Activated CD8-positive, alpha-beta memory T cell treated with anti-CD3 and anti-CD28 coated beads for 24 hours (primary cell): ENCODE data around the gene PROSER2.

Experiments
- DNase-seq: peaks from one replicate; pipeline ENCODE4 v3.0.0-alpha.2; 2020

The PROSER2 gene

GRCh38 chr10:11870900-11871400 lies 47.8 kb downstream of the PROSER2 start:
- DNase-seq: no peak

GRCh38 chr10:11871466-11871865 lies 48.3 kb downstream of the PROSER2 start:
- DNase-seq: no peak

- peak; percentile 78 for DNase-seq
These were observed 51.7 kb downstream of the PROSER2 start for GRCh38 chr10:11874568-11875493.

- DNase-seq: no peak
These were observed 52.5 kb downstream of the PROSER2 start for GRCh38 chr10:11875494-11876281.

- no peak for DNase-seq
These were observed 53.2 kb downstream of the PROSER2 start for GRCh38 chr10:11876324-11876723.

- DNase-seq: no peak
These were observed 53.8 kb downstream of the PROSER2 start for GRCh38 chr10:11876805-11877590.

GRCh38 chr10:11877591-11877905 lies 54.4 kb downstream of the PROSER2 start:
- DNase-seq: no peak

- no peak for DNase-seq
These were observed 55.6 kb downstream of the PROSER2 start for GRCh38 chr10:11878776-11879175.

- no peak for DNase-seq
These were observed 56.4 kb downstream of the PROSER2 start for GRCh38 chr10:11879387-11880094.

- no peak for DNase-seq
These were observed 57.2 kb downstream of the PROSER2 start for GRCh38 chr10:11880151-11881029.

GRCh38 chr10:11881030-11881476 lies 57.9 kb downstream of the PROSER2 start:
- DNase-seq: no peak

- DNase-seq: no peak
These were observed 58.6 kb downstream of the PROSER2 start for GRCh38 chr10:11881477-11882417.

GRCh38 chr10:11882646-11883375 lies 59.7 kb downstream of the PROSER2 start:
- no peak for DNase-seq

- no peak for DNase-seq
These were observed 61.7 kb downstream of the PROSER2 start for GRCh38 chr10:11884706-11885423.

GRCh38 chr10:11885437-11886137 lies 62.4 kb downstream of the PROSER2 start:
- no peak for DNase-seq

- no peak for DNase-seq
These were observed 63.0 kb downstream of the PROSER2 start for GRCh38 chr10:11886138-11886474.

GRCh38 chr10:11886851-11887250 lies 63.7 kb downstream of the PROSER2 start:
- no peak for DNase-seq
